Nephron progenitor cell (in vitro differentiated cells): Measurements from ENCODE around the gene EXOC8.

Source experiments
- DNase-seq: peaks from one replicate; pipeline ENCODE4 v3.0.0; 2021
- H3K27ac Mint-ChIP-seq: 2 replicates; pipeline ENCODE4 v1.8.0; 2021; ENCODE audit warnings: mild to moderate bottlenecking, moderate library complexity, mixed read lengths
- H3K27me3 Mint-ChIP-seq: 2 replicates; pipeline ENCODE4 v1.8.0; 2021; ENCODE audit warnings: mild to moderate bottlenecking, low read depth, mixed read lengths; ENCODE audit not compliant: poor library complexity
- H3K36me3 Mint-ChIP-seq: 2 replicates; pipeline ENCODE4 v1.8.0; 2021; ENCODE audit warnings: low read depth, mixed read lengths
- H3K4me1 Mint-ChIP-seq: 2 replicates; pipeline ENCODE4 v1.8.0; 2021; ENCODE audit warnings: mixed read lengths
- H3K4me3 Mint-ChIP-seq: 2 replicates; pipeline ENCODE4 v1.8.0; 2021; ENCODE audit warnings: mild to moderate bottlenecking, moderate library complexity, mixed read lengths
- H3K9me3 Mint-ChIP-seq: 2 replicates; pipeline ENCODE4 v1.8.0; 2021; ENCODE audit warnings: mild to moderate bottlenecking, moderate library complexity, mixed read lengths
- TF ChIP-seq, protein P1 (sequence below): fragments of 200-600 bp; sonication (generic); IDR thresholded peaks from 2 replicates; pipeline ENCODE4 v1.5.0; 2021; ENCODE audit warnings: antibody characterized with exemption

The EXOC8 gene

DNA sequence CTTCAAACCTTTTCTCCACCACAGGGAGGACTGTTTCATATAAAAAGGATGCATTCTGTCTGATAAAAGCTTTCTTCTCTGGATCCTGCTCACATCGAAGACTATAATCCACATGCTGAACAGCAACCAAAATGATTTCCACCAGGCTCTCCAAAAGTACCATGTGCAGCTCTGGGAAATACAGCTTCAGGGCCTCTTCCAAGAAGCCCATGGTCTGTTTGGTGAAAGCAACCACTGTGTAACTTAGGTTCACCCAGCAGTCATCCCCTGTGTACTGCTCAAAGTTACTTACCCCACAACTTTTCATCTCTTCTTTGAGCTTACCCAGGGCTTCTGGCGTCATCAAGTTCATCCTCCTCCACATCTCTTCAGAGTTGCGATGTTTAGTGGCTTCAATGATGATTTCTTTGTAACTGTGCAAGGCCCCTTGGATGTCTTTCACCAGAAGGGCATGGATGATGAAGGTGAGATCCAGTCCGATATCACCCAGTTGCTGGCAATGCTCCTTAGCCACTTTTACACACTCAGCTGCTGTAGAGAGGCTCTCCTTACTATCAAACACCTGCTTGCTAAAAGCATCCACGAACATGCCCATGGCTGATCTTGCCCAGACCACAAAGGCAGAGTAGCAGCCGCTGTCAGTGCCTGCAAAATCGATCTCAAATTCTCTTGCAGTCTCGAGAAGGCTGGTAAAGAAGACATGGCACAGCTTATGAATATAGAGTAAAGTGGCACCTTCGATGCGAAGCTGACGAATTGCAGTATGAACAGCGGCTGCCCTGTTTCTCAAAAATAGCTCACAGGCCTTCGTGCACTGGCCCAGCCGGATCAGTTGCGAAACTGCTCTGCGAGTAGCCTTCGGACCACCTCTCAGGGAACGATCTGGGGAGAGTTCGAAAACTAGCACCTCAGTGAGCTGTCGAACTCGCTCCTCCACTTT lies 1.7 kb downstream of the EXOC8 start:
- H3K27me3 Mint-ChIP-seq, result peaks cover 5% of the 10 kb centered on the region
- peaks cover 61% of the 10 kb centered on the region for H3K4me1 Mint-ChIP-seq
- no peak overlapping the region for H3K27ac Mint-ChIP-seq
- no peak for DNase-seq
- TF ChIP-seq, protein P1, sequence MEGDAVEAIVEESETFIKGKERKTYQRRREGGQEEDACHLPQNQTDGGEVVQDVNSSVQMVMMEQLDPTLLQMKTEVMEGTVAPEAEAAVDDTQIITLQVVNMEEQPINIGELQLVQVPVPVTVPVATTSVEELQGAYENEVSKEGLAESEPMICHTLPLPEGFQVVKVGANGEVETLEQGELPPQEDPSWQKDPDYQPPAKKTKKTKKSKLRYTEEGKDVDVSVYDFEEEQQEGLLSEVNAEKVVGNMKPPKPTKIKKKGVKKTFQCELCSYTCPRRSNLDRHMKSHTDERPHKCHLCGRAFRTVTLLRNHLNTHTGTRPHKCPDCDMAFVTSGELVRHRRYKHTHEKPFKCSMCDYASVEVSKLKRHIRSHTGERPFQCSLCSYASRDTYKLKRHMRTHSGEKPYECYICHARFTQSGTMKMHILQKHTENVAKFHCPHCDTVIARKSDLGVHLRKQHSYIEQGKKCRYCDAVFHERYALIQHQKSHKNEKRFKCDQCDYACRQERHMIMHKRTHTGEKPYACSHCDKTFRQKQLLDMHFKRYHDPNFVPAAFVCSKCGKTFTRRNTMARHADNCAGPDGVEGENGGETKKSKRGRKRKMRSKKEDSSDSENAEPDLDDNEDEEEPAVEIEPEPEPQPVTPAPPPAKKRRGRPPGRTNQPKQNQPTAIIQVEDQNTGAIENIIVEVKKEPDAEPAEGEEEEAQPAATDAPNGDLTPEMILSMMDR, result no peak
- peaks cover 30% of the 10 kb centered on the region for H3K36me3 Mint-ChIP-seq
- peak overlapping the region; percentile 98 for H3K4me3 Mint-ChIP-seq
- H3K9me3 Mint-ChIP-seq, result no peaks in the 10 kb centered on the region

DNA sequence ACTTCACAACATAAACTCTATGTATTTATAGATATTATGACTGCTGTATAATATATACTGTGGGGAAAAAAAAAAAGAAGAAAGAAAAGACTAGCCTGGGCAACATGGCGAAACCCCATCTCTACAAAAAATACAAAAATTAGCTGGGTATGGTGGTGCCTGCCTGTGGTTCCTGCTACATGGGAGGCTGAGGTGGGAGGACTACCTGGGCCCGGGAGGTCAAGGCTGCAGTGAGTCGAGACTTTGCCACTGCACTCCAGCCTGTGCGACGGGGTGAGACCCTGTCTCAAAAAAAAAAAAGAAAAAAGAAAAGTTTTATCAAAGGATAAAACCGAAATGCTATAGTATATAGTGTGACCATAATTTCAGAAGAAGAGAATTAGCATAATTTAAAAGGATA lies 2.7 kb downstream of the EXOC8 start:
- H3K27me3 Mint-ChIP-seq, result peaks cover 5% of the 10 kb centered on the region
- H3K4me1 Mint-ChIP-seq, result peaks cover 61% of the 10 kb centered on the region
- H3K36me3 Mint-ChIP-seq, result peaks cover 24% of the 10 kb centered on the region
- H3K27ac Mint-ChIP-seq, result no peak overlapping the region
- H3K9me3 Mint-ChIP-seq, result no peaks in the 10 kb centered on the region
- TF ChIP-seq, protein P1, result no peak
- H3K4me3 Mint-ChIP-seq, result peak overlapping the region; percentile 79
- DNase-seq, result no peak

DNA sequence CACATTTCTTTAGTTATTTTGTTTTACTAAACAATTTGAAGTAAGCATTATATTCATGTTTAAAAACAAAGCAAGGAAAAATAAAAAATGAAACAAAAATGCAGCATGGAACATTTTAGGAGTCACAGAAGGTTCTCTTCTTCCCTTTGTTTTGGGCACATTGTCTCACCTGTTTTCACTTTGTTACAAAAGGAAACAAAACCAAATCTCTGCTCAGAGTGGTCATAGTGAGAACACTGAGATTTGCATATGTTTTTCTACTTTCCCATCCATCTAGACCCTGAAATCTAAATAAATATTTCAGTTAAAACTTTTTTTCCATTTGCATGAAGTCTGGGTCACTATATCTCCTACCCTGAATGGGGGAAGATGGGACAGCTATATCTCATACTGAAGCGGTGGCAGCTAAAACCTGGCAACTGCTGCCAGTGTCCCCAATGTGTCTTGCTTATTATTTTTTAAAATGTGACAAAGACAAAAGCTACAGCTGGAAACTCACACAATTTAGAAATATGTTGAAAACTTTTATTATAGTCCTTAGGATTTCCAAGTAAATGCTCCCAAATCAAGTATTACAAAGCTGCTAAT lies 3.5 kb downstream of the EXOC8 start:
- Mint-ChIP-seq H3K27me3 (peaks cover 5% of the 10 kb centered on the region), H3K4me3 (peak overlapping the region; percentile 79), H3K4me1 (peaks cover 54% of the 10 kb centered on the region), H3K9me3 (no peaks in the 10 kb centered on the region), H3K36me3 (peaks cover 18% of the 10 kb centered on the region), H3K27ac (no peak overlapping the region)
- no peak for DNase-seq
- TF ChIP-seq, protein P1, result no peak

DNA sequence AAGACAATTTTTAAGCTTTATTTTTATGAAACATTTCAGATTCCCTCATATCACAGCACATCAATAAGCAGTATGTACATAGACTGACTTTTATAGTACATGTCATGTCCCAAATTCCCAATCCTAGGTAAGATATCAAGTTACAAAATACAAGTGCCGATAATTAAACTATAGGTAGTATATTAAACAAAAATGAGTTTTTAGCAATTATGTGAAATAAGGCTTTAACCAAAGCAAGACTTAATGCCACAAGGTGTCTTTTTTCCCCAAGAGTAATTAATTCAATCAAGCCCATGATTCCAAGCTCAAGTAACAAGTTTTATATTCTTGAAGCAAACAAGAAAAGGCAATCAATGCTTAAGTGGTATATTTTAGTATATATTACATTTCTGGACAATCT lies 4.9 kb downstream of the EXOC8 start:
- Mint-ChIP-seq H3K36me3 (peaks cover 17% of the 10 kb centered on the region), H3K27ac (no peak overlapping the region), H3K9me3 (no peaks in the 10 kb centered on the region), H3K4me1 (peaks cover 45% of the 10 kb centered on the region), H3K27me3 (peaks cover 2% of the 10 kb centered on the region), H3K4me3 (peak overlapping the region; percentile 31)
- DNase-seq, result no peak
- TF ChIP-seq, protein P1, result no peak

DNA sequence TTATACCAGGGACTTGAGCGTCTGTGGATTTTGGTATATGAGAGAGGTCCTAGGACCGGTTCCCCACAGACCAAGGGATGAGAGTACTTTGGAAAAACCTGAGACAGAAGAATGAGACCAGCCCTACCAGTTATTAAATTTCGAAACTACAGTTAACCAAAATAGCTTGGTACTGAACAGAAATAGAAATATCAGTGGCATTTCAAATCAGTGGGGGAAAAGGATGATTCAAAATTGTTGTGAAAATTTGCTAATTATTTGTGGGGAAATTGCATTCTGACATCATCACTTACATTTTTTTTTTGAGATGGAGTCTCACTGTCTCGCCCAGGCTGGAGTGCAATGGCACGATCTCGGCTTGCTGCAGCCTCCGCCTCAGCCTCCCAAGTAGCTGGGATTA lies 8.2 kb downstream of the EXOC8 start:
- peaks cover 20% of the 10 kb centered on the region for H3K4me1 Mint-ChIP-seq
- no peak for DNase-seq
- peaks cover 4% of the 10 kb centered on the region for H3K36me3 Mint-ChIP-seq
- H3K9me3 Mint-ChIP-seq, result no peaks in the 10 kb centered on the region
- no peaks in the 10 kb centered on the region for H3K27me3 Mint-ChIP-seq
- no peak overlapping the region for H3K27ac Mint-ChIP-seq
- no peak overlapping the region for H3K4me3 Mint-ChIP-seq
- TF ChIP-seq, protein P1, result no peak
